Liver (tissue), 9 donors: ENCODE measurements around the gene MFGE8. TPM values are rescaled to one million over a fixed set of nuclear protein-coding genes. Genes with fewer than 3 reads are reported as not detected.

Experiments
- DNase-seq: peaks from one replicate; pipeline ENCODE4 v3.0.0-alpha.2; 2017; ENCODE audit warnings: low spot score
- H3K27ac ChIP-seq, 2 donors: one replicate each; pipeline ENCODE4 v1.7.0; 2013; ENCODE audit warnings: inconsistent platforms in 2 of 2, low read length in 2 of 2, control low read depth in 1 of 2, low read depth in 1 of 2, mild to moderate bottlenecking in 1 of 2
- H3K27me3 ChIP-seq, 4 donors: one replicate each; pipeline versions ENCODE4 v1.6.1 to v1.7.0; 2013; ENCODE audit warnings: low read length in 3 of 4, inconsistent platforms in 1 of 4, mild to moderate bottlenecking in 1 of 4, moderate library complexity in 1 of 4; ENCODE audit not compliant: control insufficient read depth in 4 of 4, insufficient read depth in 4 of 4
- H3K36me3 ChIP-seq, 4 donors: one replicate each; pipeline versions ENCODE4 v1.6.1 to v1.7.0; 2013; ENCODE audit warnings: low read length in 3 of 4, mild to moderate bottlenecking in 3 of 4, low read depth in 1 of 4, moderate library complexity in 1 of 4; ENCODE audit not compliant: control insufficient read depth in 4 of 4, insufficient read depth in 3 of 4
- H3K4me1 ChIP-seq, 4 donors: one replicate each; pipeline versions ENCODE4 v1.6.1 to v1.7.0; 2013; ENCODE audit warnings: low read length in 3 of 4, mild to moderate bottlenecking in 3 of 4, moderate library complexity in 1 of 4; ENCODE audit not compliant: control insufficient read depth in 4 of 4, insufficient read depth in 4 of 4
- H3K4me3 ChIP-seq, 3 donors: one replicate each; pipeline versions ENCODE4 v1.6.1 to v1.7.0; 2013; ENCODE audit warnings: low read length in 3 of 3, control low read depth in 1 of 3, low read depth in 1 of 3, mild to moderate bottlenecking in 1 of 3
- H3K9ac ChIP-seq, 2 donors: one replicate each; pipeline ENCODE4 v1.7.0; 2013; ENCODE audit warnings: low read length in 2 of 2, mild to moderate bottlenecking in 2 of 2, moderate library complexity in 2 of 2, control low read depth in 1 of 2, low read depth in 1 of 2
- H3K9me3 ChIP-seq, 4 donors: one replicate each; pipeline versions ENCODE4 v1.6.1 to v1.7.0; 2013; ENCODE audit warnings: low read length in 3 of 4; ENCODE audit not compliant: control insufficient read depth in 4 of 4
- ATF3 ChIP-seq: IDR thresholded peaks from 2 replicates; pipeline ENCODE4 v1.6.1; 2016; ENCODE audit warnings: antibody characterized with exemption
- EGR1 ChIP-seq, 2 donors: IDR thresholded peaks; 2 replicates each; pipeline ENCODE4 v1.6.1; 2016 to 2018; ENCODE audit warnings: antibody characterized with exemption in 2 of 2, low read depth in 2 of 2
- FOXA1 ChIP-seq: IDR thresholded peaks from 2 replicates; pipeline ENCODE4 v1.6.1; 2016; ENCODE audit warnings: antibody characterized with exemption
- FOXA2 ChIP-seq: IDR thresholded peaks from 2 replicates; pipeline ENCODE4 v1.6.1; 2016; ENCODE audit warnings: antibody characterized with exemption
- GABPA ChIP-seq, 2 donors: IDR thresholded peaks in 1 of 2; conservative IDR thresholded peaks in 1 of 2; 2 replicates each; pipeline ENCODE4 v1.6.1; 2016; ENCODE audit warnings: antibody characterized with exemption in 2 of 2, mild to moderate bottlenecking in 1 of 2, moderate library complexity in 1 of 2
- HNF4A ChIP-seq, 2 donors: conservative IDR thresholded peaks; 2 replicates each; pipeline ENCODE4 v1.6.1; 2016; ENCODE audit warnings: antibody characterized with exemption in 2 of 2, mild to moderate bottlenecking in 2 of 2
- HNF4G ChIP-seq: IDR thresholded peaks from 2 replicates; pipeline ENCODE4 v1.6.1; 2016; ENCODE audit warnings: antibody characterized with exemption
- JUND ChIP-seq, 2 donors: IDR thresholded peaks; 2 replicates each; pipeline ENCODE4 v1.6.1; 2016; ENCODE audit warnings: antibody characterized with exemption in 2 of 2
- NR2F2 ChIP-seq: IDR thresholded peaks from 2 replicates; pipeline ENCODE4 v1.6.1; 2016; ENCODE audit warnings: antibody characterized with exemption
- RAD21 ChIP-seq, 2 donors: IDR thresholded peaks; 2 replicates each; pipeline ENCODE4 v1.6.1; 2016; ENCODE audit warnings: antibody characterized with exemption in 2 of 2, mild to moderate bottlenecking in 2 of 2
- REST ChIP-seq: IDR thresholded peaks from 2 replicates; pipeline ENCODE4 v1.6.1; 2016; ENCODE audit warnings: antibody characterized with exemption, mild to moderate bottlenecking
- SP1 ChIP-seq: IDR thresholded peaks from 2 replicates; pipeline ENCODE4 v1.6.1; 2018; ENCODE audit warnings: antibody characterized with exemption, mild to moderate bottlenecking
- TAF1 ChIP-seq: conservative IDR thresholded peaks from 2 replicates; pipeline ENCODE4 v1.6.1; 2016; ENCODE audit warnings: antibody characterized with exemption, mild to moderate bottlenecking
- YY1 ChIP-seq: IDR thresholded peaks from 2 replicates; pipeline ENCODE4 v1.6.1; 2016; ENCODE audit warnings: antibody characterized with exemption, mild to moderate bottlenecking
- ZBTB33 ChIP-seq: IDR thresholded peaks from 2 replicates; pipeline ENCODE4 v1.6.1; 2016; ENCODE audit warnings: antibody characterized with exemption
- WGBS: extraction: QIAGEN DNeasy Blood & Tissue Kit; methylation state at CpG from one replicate; pipeline ENCODE4 v1.1.7; 2013; 5-methylcytosine and 5-hydroxymethylcytosine counted together
- polyA plus RNA-seq, 2 donors: library from polyadenylated mRNA; stranded (reverse) in 1 of 2; unstranded in 1 of 2; fragments of 200-250 nt in 1 of 2; fragments of >200 nt in 1 of 2; fragmentation: Nextera tagmentation in 1 of 2; extraction: Ambion mirVana in 1 of 2; gene quantifications; one replicate each; pipeline versions ENCODE4 v1.2.1 to v1.2.3, GENCODE V29; 2013 to 2015
- total RNA-seq, 2 donors: library from RNA; depleted of rRNA; stranded (reverse); fragments of >200 nt; gene quantifications; one replicate each; pipeline ENCODE4 v1.2.3, GENCODE V29; 2014
- donor health status: healthy.
- donor health status: healthy.
- donor health status: healthy.
- donor health status: healthy.
- donor health status: healthy.

Gene MFGE8
- total and polyA plus RNA-seq, 4 donors = 6.6 to 14.8 (median 12.8) TPM

GRCh38 chr15:88959445-88959844 lies 46.3 kb upstream of the MFGE8 start (continued):
- TF ChIP-seq SP1 = no peak
- TF ChIP-seq GABPA (IDR thresholded peaks at IDR 0.05 in 1 of 2, conservative IDR thresholded peaks at IDR 0.05 in 1 of 2) = no peak
- TF ChIP-seq RAD21 (IDR thresholded peaks at IDR 0.05) = no peak
- no peak for TF ChIP-seq EGR1 (IDR thresholded peaks at IDR 0.05; ENCODE audit: low read depth in 2 of 2)

- TF ChIP-seq NR2F2 = no peak
- no peak for TF ChIP-seq GABPA (IDR thresholded peaks at IDR 0.05 in 1 of 2, conservative IDR thresholded peaks at IDR 0.05 in 1 of 2)
- TF ChIP-seq HNF4A (conservative IDR thresholded peaks at IDR 0.05) = no peak
- TF ChIP-seq ZBTB33 = no peak
- TF ChIP-seq HNF4G = no peak
- no peak for TF ChIP-seq EGR1 (IDR thresholded peaks at IDR 0.05; ENCODE audit: low read depth in 2 of 2)
- no peak for TF ChIP-seq FOXA2
- no peak for TF ChIP-seq SP1
- TF ChIP-seq TAF1 = no peak
- TF ChIP-seq YY1 = no peak
- no peak for TF ChIP-seq JUND (IDR thresholded peaks at IDR 0.05)
- Histone ChIP-seq H3K4me1 (no peaks in the 10 kb centered on the region), H3K36me3 (no peaks in the 10 kb centered on the region), H3K27me3 (no peaks in the 10 kb centered on the region), H3K9me3 (no peaks in the 10 kb centered on the region), H3K9ac (no peak overlapping the region), H3K4me3 (no peak overlapping the region), H3K27ac (no peak overlapping the region)
- DNase-seq = no peak
- 93% methylated on average over 1 of the region's 1 CpG for WGBS
Measured at GRCh38 chr15:88956906-88957305, 43.7 kb upstream of the MFGE8 start.

- no peaks in the 10 kb centered on the region for H3K27me3 ChIP-seq
- DNase-seq = no peak
- no peaks in the 10 kb centered on the region for H3K4me1 ChIP-seq
- TF ChIP-seq YY1 (no peak), SP1 (no peak), FOXA1 (no peak)
- no peak overlapping the region for H3K4me3 ChIP-seq
- no peak overlapping the region for H3K9ac ChIP-seq
- H3K9me3 ChIP-seq = no peaks in the 10 kb centered on the region
- no peaks in the 10 kb centered on the region for H3K36me3 ChIP-seq
- no peak overlapping the region for H3K27ac ChIP-seq
- WGBS = 80% methylated on average over 7 of the region's 7 CpGs
Measured at GRCh38 chr15:88956263-88956662, 43.1 kb upstream of the MFGE8 start.

- Histone ChIP-seq H3K27me3 (no peaks in the 10 kb centered on the region), H3K27ac (no peak overlapping the region), H3K4me3 (no peak overlapping the region), H3K9ac (no peak overlapping the region), H3K4me1 (no peaks in the 10 kb centered on the region), H3K9me3 (no peaks in the 10 kb centered on the region), H3K36me3 (no peaks in the 10 kb centered on the region)
- DNase-seq = no peak
- TF ChIP-seq EGR1 (IDR thresholded peaks at IDR 0.05; ENCODE audit: low read depth in 2 of 2) (no peak), ATF3 (no peak), REST (no peak), ZBTB33 (no peak), TAF1 (no peak), FOXA1 (no peak), JUND (IDR thresholded peaks at IDR 0.05) (no peak), HNF4G (no peak), NR2F2 (no peak), FOXA2 (no peak)
- WGBS = 81% methylated on average over 15 of the region's 15 CpGs
Measured at GRCh38 chr15:88954431-88955277, 41.5 kb upstream of the MFGE8 start.
